Activated B cell treated with CpG ODN at 0.5 μM for 24 hours (primary cell): ENCODE results near the gene DOC2A. TPM values are rescaled to one million over a fixed set of nuclear protein-coding genes. Genes with fewer than 3 reads are reported as not detected.

Experiments used
- ATAC-seq: fragments of 200-7000 bp; cut with Tn5 transposase; one replicate; pipeline ENCODE4 v1.10.0; 2021; ENCODE audit warnings: low read depth, mild to moderate bottlenecking, moderate library complexity
- CTCF ChIA-PET: fragments of 350-600 bp; sonication (Branson Sonifier 250); formaldehyde crosslinking; loops from one replicate; lab custom pipeline; 2021; ENCODE audit warnings: antibody characterized with exemption; lab: Charles Lee
- POLR2A ChIA-PET: fragments of 350-600 bp; sonication (Branson Sonifier 250); formaldehyde crosslinking; loops from one replicate; lab custom pipeline; 2021; ENCODE audit warnings: antibody characterized with exemption; lab: Charles Lee
- DNase-seq: peaks from one replicate; pipeline ENCODE4 v3.0.0; 2022
- H3K27ac Mint-ChIP-seq: one replicate; pipeline ENCODE4 v1.8.0; 2020; ENCODE audit warnings: mixed read lengths
- H3K27me3 Mint-ChIP-seq: one replicate; pipeline ENCODE4 v1.8.0; 2021; ENCODE audit warnings: mixed read lengths
- H3K36me3 Mint-ChIP-seq: one replicate; pipeline ENCODE4 v1.8.0; 2021; ENCODE audit warnings: low read depth, mixed read lengths
- H3K4me1 Mint-ChIP-seq: one replicate; pipeline ENCODE4 v1.8.0; 2021; ENCODE audit warnings: mixed read lengths
- H3K4me3 Mint-ChIP-seq: one replicate; pipeline ENCODE4 v1.8.0; 2020; ENCODE audit warnings: mild to moderate bottlenecking, mixed read lengths
- H3K9me3 Mint-ChIP-seq: one replicate; pipeline ENCODE4 v1.8.0; 2020; ENCODE audit warnings: mixed read lengths
- intact Hi-C: fragments of 100-400 bp; cut with micrococcal nuclease; formaldehyde crosslinking; loops from one replicate; pipeline ENCODE4 v1.15.1; 2024
- total RNA-seq: library from RNA; stranded (reverse); gene quantifications from 2 replicates; pipeline ENCODE4 v1.2.3, GENCODE V29; 2022
- TF ChIP-seq, protein P1 (sequence below): fragments of 200-600 bp; IDR thresholded peaks from one replicate; pipeline ENCODE4 v1.8.0; 2022; ENCODE audit warnings: antibody characterized with exemption, mild to moderate bottlenecking

DOC2A gene
- not detected in 2 replicates for total RNA-seq

DNA sequence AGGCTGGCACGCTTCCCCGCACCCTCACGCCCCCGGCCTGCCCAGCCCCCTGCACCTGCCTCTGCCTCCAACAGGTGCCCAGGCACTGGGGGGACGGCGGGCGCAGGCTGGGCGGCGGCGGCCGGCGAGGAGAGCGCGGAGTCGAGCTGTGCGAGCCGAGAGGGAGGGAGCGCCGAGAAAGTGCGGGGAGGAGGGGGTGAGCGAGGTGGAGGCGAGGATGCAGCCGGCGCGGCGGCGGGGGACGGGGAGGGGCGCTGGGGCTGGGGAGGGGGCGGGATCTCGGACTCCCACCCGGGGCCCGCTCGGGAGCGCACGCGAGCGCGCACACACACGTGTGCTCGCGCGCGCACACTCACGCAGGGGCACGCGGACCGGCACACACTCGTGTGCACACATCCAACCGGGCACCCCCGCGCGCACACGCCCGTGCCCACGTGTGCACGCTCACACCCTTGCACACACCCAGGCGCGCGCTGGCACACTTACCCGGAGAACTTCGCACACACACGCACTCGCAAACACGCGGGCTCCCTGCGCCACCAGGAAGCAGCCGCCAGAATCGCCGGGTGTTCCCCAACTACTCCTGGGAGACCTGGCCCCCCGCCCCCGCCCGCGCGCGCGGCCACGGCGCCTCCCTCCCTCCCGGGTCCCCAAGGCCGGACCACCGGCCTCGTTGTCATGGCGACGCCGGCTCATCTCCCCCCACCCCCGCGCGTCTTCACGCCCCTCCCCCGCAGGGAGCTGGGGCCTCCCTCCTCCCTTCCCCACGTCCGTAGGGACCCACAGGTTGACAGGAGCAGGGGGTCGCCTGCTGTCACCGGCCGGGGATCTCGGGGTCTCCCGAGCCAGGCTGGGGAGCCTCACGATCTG, at the start of gene DOC2A:
DOC2A (minus strand) TSS at position 184 of the 870 bp plus-strand sequence. CDS start 805 bp downstream, outside the sequence.
- Mint-ChIP-seq H3K36me3 (no peaks in the 10 kb centered on the region), H3K27ac (no peak within 1 kb of the TSS), H3K4me1 (peaks cover 13% of the 10 kb centered on the region), H3K9me3 (no peaks in the 10 kb centered on the region), H3K4me3 (peak within 1 kb of the TSS; percentile 75), H3K27me3 (peaks cover 22% of the 10 kb centered on the region)
- TF ChIP-seq, protein P1, sequence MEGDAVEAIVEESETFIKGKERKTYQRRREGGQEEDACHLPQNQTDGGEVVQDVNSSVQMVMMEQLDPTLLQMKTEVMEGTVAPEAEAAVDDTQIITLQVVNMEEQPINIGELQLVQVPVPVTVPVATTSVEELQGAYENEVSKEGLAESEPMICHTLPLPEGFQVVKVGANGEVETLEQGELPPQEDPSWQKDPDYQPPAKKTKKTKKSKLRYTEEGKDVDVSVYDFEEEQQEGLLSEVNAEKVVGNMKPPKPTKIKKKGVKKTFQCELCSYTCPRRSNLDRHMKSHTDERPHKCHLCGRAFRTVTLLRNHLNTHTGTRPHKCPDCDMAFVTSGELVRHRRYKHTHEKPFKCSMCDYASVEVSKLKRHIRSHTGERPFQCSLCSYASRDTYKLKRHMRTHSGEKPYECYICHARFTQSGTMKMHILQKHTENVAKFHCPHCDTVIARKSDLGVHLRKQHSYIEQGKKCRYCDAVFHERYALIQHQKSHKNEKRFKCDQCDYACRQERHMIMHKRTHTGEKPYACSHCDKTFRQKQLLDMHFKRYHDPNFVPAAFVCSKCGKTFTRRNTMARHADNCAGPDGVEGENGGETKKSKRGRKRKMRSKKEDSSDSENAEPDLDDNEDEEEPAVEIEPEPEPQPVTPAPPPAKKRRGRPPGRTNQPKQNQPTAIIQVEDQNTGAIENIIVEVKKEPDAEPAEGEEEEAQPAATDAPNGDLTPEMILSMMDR = no peak
- DNase-seq = no peak
- ChIA-PET CTCF (no interaction called here), POLR2A (interaction anchor here (0.6 kb wide), 1 partner anchor 1037 kb away, joined by 3 read pairs; no protein-coding TSS in a partner anchor)
- ATAC-seq = peak; percentile 63
- intact Hi-C loops = no loop called here

DNA sequence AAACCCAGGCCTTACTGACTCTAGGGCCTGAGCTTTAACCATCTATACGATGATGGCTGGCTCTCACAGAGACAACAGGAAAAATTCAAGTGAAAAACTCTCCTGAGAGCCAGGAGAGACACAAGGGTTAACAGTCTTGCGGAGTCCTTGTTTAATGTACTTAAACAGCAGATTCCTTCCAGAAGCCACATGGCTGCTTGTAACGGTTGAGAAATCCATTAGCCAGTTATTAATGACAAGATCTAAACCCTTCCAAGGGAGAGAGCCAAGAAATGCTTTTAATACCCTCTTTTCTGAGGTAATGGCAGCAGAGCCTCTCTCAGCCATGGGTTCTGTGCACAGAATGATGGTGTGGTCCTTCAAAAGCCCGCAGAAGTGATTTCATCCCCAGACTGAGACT, 49.5 kb upstream of the DOC2A start:
- DNase-seq = no peak
- Mint-ChIP-seq H3K4me1 (peaks cover 9% of the 10 kb centered on the region), H3K27me3 (no peaks in the 10 kb centered on the region), H3K27ac (no peak overlapping the region), H3K4me3 (no peak overlapping the region), H3K9me3 (no peaks in the 10 kb centered on the region), H3K36me3 (peaks cover 5% of the 10 kb centered on the region)
- ChIA-PET POLR2A (interaction anchor here (0.6 kb wide), 1 partner anchor 1729 kb away, joined by 6 read pairs; no protein-coding TSS in a partner anchor), CTCF (no interaction called here)
- ATAC-seq = no peak
- intact Hi-C loops = loop anchor here (10.0 kb wide), 2 partner anchors 344 to 594 kb away; partner anchors contain the start of genes FBRS, PRR14 and ZNF771
- TF ChIP-seq, protein P1 = no peak

DNA sequence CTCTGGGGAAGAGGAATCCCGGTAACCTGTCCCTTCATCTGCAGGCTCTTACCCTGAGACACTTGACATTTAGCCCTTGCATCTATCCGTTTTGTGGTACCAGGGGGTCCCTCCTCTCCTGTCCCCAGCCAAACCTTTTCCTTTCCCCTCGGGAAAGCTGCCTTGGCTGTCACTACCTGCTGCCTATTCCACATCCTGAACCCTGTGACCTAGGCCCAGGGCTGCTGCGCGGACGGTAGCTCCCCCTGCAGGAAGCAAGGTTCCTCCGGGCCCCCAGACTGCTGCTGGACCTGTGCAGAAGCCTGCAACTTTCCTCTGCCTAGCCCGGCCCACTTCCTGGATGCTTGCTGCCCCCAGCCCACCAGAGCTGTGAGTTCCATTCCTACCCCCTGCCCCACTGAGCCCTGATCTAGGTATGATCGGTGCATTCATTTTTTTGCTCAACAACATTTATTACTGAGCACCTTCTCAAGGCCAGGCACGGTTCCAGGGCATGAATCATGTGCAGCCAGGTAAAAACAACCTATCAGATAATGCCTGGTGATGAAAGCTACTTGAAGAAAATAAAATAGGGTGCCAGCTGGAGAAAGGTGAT, 44.2 kb upstream of the DOC2A start:
- CTCF ChIA-PET = interaction anchor here (1.2 to 1.3 kb wide), 2 partner anchors 10 to 37 kb away, joined by 3 read pairs; partner anchors contain the start of genes ALDOA and TBX6

DNA sequence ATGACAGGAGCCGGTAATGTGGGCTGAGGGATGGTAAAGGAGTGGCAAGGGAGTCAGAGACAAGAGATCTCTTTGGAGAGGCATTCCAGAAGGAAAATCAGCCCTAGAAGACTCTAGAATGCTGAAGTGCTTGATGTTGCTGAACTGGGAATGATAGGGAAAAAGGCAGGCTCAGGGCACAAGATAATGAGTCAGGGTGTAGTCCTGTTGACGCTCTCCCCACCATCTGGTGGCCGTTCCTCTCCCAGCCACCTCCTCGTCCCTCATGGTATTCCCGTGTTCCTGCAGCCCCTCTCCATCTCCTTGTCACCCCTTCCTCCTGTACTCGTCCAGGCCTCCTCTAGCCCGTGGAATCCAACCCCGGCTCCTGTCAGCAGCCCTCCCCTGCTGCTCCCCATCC, 43.6 kb upstream of the DOC2A start:
- H3K4me3 Mint-ChIP-seq = peak overlapping the region; percentile 53

More for the DNA sequence above, 44.2 kb upstream of the DOC2A start:
- no peaks in the 10 kb centered on the region for H3K9me3 Mint-ChIP-seq
- POLR2A ChIA-PET = interaction anchor here (1.4 kb wide), 2 partner anchors 10 to 29 kb away, joined by 3 to 8 read pairs; partner anchors contain the start of gene ALDOA
- no peak overlapping the region for H3K27ac Mint-ChIP-seq
- peaks cover 9% of the 10 kb centered on the region for H3K4me1 Mint-ChIP-seq
- TF ChIP-seq, protein P1 = no peak
- intact Hi-C loops = no loop called here
- peak overlapping the region; percentile 16 for H3K4me3 Mint-ChIP-seq
- H3K27me3 Mint-ChIP-seq = no peaks in the 10 kb centered on the region
- ATAC-seq (peak; percentile 38), DNase-seq (no peak)
- H3K36me3 Mint-ChIP-seq = no peaks in the 10 kb centered on the region

More for the DNA sequence above, 43.6 kb upstream of the DOC2A start:
- peaks cover 9% of the 10 kb centered on the region for H3K4me1 Mint-ChIP-seq
- no peak for DNase-seq
- intact Hi-C loops = no loop called here
- ChIA-PET POLR2A (interaction anchor here (1.4 kb wide), 2 partner anchors 11 to 30 kb away, joined by 3 to 8 read pairs; partner anchors contain the start of gene ALDOA), CTCF (interaction anchor here (1.2 to 1.3 kb wide), 2 partner anchors 11 to 37 kb away, joined by 3 read pairs; partner anchors contain the start of genes ALDOA and TBX6)
- no peak for ATAC-seq
- H3K27me3 Mint-ChIP-seq = no peaks in the 10 kb centered on the region
- no peaks in the 10 kb centered on the region for H3K36me3 Mint-ChIP-seq
- H3K27ac Mint-ChIP-seq = peak overlapping the region; percentile 53
- TF ChIP-seq, protein P1 = no peak
- no peaks in the 10 kb centered on the region for H3K9me3 Mint-ChIP-seq
